Hepatic stellate cell (primary cell): ENCODE results near the gene PPM1J.
"Not testable (repeated sequence)": the region's sequence is repeated elsewhere in the genome, so short reads cannot be mapped to it uniquely, and the experiment has no call there.

Source experiments
- DNase-seq: peaks from one replicate; pipeline ENCODE4 v3.0.0; 2011; ENCODE audit warnings: low spot score

PPM1J gene

DNA sequence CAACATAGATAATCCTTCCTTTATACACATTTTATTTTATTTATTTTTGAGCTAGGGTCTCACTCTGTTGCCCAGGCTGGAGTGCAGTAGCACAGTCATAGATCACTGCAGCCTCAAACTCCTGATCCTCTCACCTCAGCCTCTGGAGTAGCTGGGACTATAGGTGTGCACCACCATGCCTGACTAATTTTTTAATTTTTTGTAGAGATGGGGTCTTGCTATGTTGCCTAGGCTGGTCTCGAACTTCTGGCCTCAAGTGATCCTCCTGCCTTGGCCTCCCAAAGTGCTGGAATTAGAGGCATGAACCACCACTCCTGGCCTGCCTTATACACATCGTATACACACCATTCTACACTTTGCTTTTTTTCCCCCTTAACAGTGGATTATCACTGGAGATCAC lies 6.2 kb upstream of the PPM1J start:
- DNase-seq: not testable (repeated sequence)

- no peak for DNase-seq
Observed at GRCh38 chr1:112720800-112721199, 5.7 kb upstream of the PPM1J start.

- DNase-seq: no peak
Observed at GRCh38 chr1:112719706-112720105, 4.6 kb upstream of the PPM1J start.

- peak; percentile 83 for DNase-seq
Observed at GRCh38 chr1:112718691-112719418, 3.7 kb upstream of the PPM1J start.

DNA sequence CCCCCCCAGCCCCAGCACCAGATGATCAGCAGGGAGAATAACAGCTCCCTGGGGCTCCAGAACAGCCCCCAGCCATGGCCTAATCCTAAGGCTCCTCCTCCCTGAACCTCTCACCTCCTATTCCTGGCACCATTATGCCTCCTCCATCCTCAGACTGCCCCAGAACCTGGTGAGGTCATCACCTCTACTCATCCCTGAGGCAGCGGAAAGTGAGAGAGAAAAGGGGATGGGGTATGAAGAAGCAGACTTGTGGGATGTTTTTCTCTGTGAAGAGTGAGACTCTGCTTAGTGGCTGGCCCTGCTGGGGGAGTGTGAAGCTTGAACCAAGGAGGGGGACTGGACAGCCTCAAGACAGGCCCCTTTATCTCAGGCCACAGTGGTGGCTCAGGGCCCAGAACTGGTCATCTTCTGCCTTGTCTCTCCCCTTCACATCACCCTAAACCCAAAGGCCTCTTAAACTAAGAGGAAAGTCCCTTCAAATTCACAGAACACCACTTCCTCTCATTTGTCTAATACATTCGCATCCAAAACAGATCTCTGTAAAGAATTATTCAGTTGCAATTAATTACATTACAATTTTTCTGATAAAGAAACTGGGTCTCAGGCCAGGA lies 2.2 kb upstream of the PPM1J start:
- DNase-seq: no peak

DNA sequence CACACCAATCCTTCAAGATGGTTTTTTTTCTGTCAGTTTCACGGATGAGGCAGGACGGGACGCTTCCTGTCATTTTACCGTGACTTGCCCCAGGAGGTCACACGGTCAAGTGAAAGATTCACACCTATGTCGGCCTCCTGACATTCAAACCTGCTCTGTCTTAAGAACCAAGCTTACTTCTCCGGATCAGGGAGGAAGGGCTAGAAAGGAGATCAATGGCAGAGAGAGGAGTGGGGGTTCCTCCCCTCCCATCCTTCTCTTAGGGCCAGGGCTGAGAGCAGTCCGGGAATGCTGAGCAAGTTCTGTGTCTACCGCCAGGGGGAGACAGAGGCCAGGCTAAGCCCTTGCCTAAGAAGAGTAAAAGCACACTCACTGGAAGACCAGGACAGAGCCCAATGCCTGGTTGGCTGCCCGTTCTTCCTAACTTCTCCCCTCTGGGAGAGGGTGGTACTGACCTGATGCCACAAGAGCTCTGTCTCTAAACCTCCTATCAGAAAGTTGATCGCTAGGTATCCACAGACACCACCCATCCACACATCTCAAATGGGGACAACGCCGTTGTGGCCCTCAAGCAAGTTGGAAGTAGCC lies 1.1 kb upstream of the PPM1J start:
- DNase-seq: peak; percentile 93

GRCh38 chr1:112714313-112715263 lies 544 bp downstream of the PPM1J start:
- peak; percentile 42 for DNase-seq

GRCh38 chr1:112713466-112714312 lies 1.4 kb downstream of the PPM1J start:
- DNase-seq: no peak

DNA sequence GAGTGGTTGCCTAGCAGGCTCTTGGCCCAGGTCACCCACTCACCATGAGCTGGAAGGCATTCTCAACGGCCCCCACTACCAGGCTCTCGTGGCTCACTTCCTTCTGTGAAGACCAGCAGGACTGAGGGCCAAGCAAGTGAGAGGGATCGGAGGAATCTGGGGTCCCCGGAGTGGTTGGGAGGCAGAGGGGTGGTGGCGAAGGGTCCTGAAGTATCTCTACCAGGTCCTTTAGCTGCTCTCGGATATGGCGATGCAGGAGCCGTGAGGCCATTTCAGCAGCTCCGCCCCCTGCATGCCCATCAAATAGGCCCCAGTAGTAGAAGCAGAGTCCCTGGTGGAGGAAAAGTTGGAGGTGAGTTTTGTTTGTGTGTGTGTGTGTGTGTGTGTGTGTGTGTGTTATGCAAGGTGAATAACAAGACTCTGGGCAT lies 2.4 kb downstream of the PPM1J start:
- DNase-seq: no peak

DNA sequence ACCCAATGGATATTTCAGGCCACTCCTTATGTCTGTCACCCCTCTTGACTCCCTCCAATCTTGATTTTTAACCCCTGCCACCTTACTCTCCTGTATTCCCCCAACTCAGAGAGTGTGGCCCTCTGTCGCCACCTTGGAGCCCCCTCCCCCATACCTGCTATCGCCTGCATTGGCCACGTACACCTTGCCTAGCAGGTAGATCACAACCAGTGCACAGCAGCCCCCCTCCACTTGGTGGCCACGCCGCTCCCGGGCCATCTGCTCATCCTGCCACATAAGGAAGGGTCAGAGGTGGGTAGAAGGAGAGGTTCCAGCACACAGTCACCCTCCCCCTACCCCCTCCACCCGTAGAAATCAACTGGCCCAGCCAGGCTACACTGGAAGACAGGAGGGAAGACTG lies 2.9 kb downstream of the PPM1J start:
- DNase-seq: no peak

DNA sequence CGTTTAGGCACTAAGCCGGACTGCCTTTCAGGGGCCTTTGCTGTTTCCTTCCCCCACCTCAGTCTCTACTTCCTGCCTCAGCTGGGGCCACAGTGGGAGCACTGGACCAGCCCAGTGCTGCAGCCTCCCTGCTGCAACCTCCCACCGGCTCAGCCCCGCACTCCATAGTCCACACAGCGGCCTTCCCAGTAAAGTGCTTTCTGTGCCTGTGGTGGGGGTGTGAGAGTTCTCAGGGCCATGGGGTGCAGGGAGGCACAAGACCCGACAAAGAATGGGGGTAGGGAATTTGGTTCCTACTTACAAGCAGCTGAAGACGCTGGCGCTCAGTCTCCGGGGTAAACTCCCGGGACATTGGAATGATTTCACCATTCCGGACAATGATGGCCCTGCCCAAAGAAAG lies 3.5 kb downstream of the PPM1J start:
- no peak for DNase-seq

DNA sequence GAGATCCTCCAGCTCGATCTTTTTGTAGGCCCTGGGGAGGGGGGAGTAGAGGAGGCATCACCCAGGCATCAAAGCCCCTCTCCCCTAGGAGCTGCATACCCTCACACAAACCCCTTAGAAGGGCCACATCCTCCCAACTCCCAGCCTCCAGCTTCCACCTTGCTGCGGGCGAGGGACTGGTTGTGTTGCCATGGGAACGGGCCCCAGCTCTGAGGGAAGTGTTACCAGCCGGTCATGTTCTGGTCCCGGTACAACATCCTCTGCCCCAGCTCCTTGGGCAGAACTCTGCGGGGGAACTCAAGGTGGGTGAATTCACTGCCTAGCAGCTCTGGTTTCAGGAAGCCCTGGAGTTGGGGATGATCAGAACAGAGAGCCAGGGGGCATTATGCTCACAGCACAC lies 4.1 kb downstream of the PPM1J start:
- DNase-seq: no peak

DNA sequence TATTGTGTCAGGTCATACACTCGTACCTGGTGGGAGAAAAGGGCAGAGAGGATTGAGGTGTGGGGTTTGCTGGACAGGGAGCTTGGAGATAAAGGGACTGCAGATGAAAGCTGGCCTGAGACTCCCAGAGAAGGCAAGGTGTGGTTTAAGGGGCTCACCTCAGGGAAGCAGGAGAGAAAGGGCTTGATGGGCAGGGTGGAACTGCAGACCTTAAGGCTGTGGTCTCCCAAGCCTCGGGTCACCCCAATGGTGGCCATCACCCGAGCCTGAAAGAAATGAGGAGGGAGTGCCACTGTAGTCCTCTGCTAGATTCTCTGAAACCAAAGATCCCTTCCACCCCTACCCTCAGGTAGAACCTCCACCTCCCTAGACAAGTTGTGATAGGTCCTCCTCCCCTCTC lies 4.5 kb downstream of the PPM1J start:
- DNase-seq: no peak

DNA sequence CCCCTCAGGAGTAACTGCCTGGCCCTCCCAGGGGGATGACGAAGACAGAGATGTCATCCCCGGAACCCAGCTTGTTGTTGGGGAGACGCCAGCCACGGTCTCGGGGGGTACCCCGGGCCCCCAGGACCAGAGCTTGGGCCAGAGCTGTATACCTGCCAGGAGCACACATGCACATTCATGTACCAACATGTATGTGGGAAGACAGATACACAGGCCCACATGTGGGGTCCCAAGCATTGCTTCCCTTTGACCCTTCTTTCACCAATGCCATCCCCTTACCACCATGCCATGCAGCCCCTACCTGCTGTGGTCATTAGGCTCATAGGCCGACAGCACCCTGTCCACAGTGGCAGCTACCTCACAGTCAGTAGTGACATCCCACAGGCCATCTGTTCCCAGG lies 5.0 kb downstream of the PPM1J start:
- DNase-seq: no peak

GRCh38 chr1:112708489-112708888 lies 6.6 kb downstream of the PPM1J start:
- no peak for DNase-seq

GRCh38 chr1:112708002-112708448 lies 7.1 kb downstream of the PPM1J start:
- no peak for DNase-seq

DNA sequence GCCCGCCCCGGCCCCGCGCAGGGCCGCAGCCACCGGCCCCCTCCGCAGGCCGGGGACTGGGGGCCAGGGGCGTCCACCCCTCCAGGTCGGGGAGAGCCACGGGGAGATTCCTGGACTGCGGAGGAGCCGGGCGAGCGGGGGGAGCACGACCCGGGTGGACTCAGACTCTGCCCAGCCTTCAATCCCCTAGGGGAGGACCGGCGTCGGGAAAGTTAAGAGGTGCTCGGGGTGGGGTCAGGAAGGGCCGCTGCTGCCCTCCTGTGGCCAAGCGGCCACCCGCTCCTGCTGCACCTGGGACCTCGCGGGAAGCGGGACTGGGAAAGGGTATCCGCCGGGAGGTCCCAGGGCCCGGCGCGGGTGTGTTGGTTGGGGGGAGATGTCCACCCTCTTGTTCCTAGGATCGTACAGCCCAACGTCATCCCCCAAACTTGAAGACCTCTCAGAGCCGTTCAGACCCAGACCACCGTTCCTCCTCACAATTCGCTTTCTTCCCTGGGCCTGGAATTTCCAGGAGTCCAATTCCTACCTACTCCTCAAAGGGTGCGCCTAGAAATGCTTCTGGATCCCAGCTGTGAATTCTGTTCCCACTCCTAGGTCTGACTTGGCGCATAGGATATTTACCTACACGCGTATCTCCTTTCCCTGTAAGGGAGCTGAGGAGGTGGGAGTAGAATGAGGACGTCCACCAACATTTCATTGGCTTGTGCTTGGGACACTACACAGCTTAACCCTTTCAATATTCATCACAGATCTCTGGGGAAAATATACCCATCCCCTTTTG lies 7.7 kb downstream of the PPM1J start:
- DNase-seq: peak; percentile 96

GRCh38 chr1:112706505-112707220 lies 8.5 kb downstream of the PPM1J start, which contains the start of gene RHOC:
Gene RHOC, minus strand, starts transcription at chr1:112707127. Its CDS starts 3,328 bp downstream, at chr1:112703799.
- DNase-seq: peak; percentile 89

- peak; percentile 94 for DNase-seq
Observed at GRCh38 chr1:112704934-112705627, 10.1 kb downstream of the PPM1J start.
